ENCODE measurements around the gene PRM3. TPM values are rescaled to one million over a fixed set of nuclear protein-coding genes. Genes with fewer than 3 reads are reported as not detected.

Gene PRM3
- total RNA-seq, 1 donor from 2014 or later, result not detected

GRCh38 chr16:11280616-11281522 is 7.4 kb upstream of the PRM3 start, which contains the start of gene PRM1:
PRM1 (minus strand) TSS chr16:11281330; CDS start chr16:11281238, 92 bp downstream.
- Mint-ChIP-seq H3K4me3 (ENCODE audit: unreplicated experiment) (no peak within 1 kb of the TSS), H3K4me1 (ENCODE audit: low read depth, unreplicated experiment) (peaks cover 2% of the 10 kb centered on the region), H3K9me3 (ENCODE audit: unreplicated experiment) (peaks cover 1% of the 10 kb centered on the region), H3K27ac (ENCODE audit: unreplicated experiment) (no peak within 1 kb of the TSS), H3K36me3 (ENCODE audit: unreplicated experiment) (no peaks in the 10 kb centered on the region), H3K27me3 (ENCODE audit: unreplicated experiment) (peaks cover 4% of the 10 kb centered on the region)
- TF ChIP-seq CTCF (IDR thresholded peaks at IDR 0.05; ENCODE audit: partially characterized antibody, unreplicated experiment), result no peak
- DNase-seq, result no peak

- Mint-ChIP-seq H3K27ac (ENCODE audit: unreplicated experiment) (no peak overlapping the region), H3K4me3 (ENCODE audit: unreplicated experiment) (no peak overlapping the region), H3K9me3 (ENCODE audit: unreplicated experiment) (peaks cover 1% of the 10 kb centered on the region), H3K36me3 (ENCODE audit: unreplicated experiment) (no peaks in the 10 kb centered on the region), H3K27me3 (ENCODE audit: unreplicated experiment) (peaks cover 4% of the 10 kb centered on the region), H3K4me1 (ENCODE audit: low read depth, unreplicated experiment) (peaks cover 2% of the 10 kb centered on the region)
- DNase-seq, result no peak
- TF ChIP-seq CTCF (IDR thresholded peaks at IDR 0.05; ENCODE audit: partially characterized antibody, unreplicated experiment), result no peak
Observed at GRCh38 chr16:11278681-11279628, 5.5 kb upstream of the PRM3 start.

- Mint-ChIP-seq H3K27me3 (ENCODE audit: unreplicated experiment) (peaks cover 4% of the 10 kb centered on the region), H3K4me1 (ENCODE audit: low read depth, unreplicated experiment) (peaks cover 4% of the 10 kb centered on the region), H3K27ac (ENCODE audit: unreplicated experiment) (no peak overlapping the region), H3K4me3 (ENCODE audit: unreplicated experiment) (no peak overlapping the region), H3K9me3 (ENCODE audit: unreplicated experiment) (no peaks in the 10 kb centered on the region), H3K36me3 (ENCODE audit: unreplicated experiment) (no peaks in the 10 kb centered on the region)
- TF ChIP-seq CTCF (IDR thresholded peaks at IDR 0.05; ENCODE audit: partially characterized antibody, unreplicated experiment), result no peak
- DNase-seq, result no peak
Observed at GRCh38 chr16:11277607-11278337, 4.3 kb upstream of the PRM3 start.

- Mint-ChIP-seq H3K27me3 (ENCODE audit: unreplicated experiment) (peaks cover 2% of the 10 kb centered on the region), H3K9me3 (ENCODE audit: unreplicated experiment) (no peaks in the 10 kb centered on the region), H3K36me3 (ENCODE audit: unreplicated experiment) (no peaks in the 10 kb centered on the region), H3K4me1 (ENCODE audit: low read depth, unreplicated experiment) (peaks cover 2% of the 10 kb centered on the region), H3K4me3 (ENCODE audit: unreplicated experiment) (no peak overlapping the region), H3K27ac (ENCODE audit: unreplicated experiment) (no peak overlapping the region)
- no peak for TF ChIP-seq CTCF (IDR thresholded peaks at IDR 0.05; ENCODE audit: partially characterized antibody, unreplicated experiment)
- DNase-seq, result no peak
Observed at GRCh38 chr16:11276896-11277593, 3.6 kb upstream of the PRM3 start.
